AG10803 (cell line): Measurements from ENCODE around the gene ROBO4.

Experiments used
- DNase-seq: peaks from one replicate; pipeline ENCODE4 v3.0.0; 2010; ENCODE audit warnings: low read depth
- H3K4me3 ChIP-seq: 2 replicates; pipeline ENCODE4 v1.5.1; 2011; ENCODE audit warnings: mild to moderate bottlenecking, low read length, control low read depth
- TF ChIP-seq, protein P1 (sequence below): conservative IDR thresholded peaks from 2 replicates; pipeline ENCODE4 v1.5.1; 2011; ENCODE audit warnings: mild to moderate bottlenecking, low read length, control low read depth, inconsistent platforms

The ROBO4 gene

DNA sequence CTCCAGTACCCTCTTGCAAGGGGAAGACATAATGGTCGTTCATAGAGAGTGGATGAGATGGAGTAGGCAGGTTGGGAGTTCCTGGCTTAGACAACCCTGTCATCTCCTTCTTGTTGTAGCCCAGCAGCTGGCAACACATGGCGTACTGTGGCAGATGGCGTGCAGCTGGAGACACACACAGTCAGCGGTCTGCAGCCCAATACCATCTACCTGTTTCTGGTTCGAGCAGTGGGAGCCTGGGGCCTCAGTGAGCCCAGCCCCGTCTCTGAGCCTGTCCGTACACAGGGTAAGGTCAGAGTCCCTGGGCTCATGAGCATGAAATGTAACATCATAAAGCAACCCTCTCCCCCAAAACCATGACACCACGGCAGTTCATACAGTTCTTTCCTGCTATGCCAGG, 23.7 kb downstream of the ROBO4 start:
- TF ChIP-seq, protein P1, sequence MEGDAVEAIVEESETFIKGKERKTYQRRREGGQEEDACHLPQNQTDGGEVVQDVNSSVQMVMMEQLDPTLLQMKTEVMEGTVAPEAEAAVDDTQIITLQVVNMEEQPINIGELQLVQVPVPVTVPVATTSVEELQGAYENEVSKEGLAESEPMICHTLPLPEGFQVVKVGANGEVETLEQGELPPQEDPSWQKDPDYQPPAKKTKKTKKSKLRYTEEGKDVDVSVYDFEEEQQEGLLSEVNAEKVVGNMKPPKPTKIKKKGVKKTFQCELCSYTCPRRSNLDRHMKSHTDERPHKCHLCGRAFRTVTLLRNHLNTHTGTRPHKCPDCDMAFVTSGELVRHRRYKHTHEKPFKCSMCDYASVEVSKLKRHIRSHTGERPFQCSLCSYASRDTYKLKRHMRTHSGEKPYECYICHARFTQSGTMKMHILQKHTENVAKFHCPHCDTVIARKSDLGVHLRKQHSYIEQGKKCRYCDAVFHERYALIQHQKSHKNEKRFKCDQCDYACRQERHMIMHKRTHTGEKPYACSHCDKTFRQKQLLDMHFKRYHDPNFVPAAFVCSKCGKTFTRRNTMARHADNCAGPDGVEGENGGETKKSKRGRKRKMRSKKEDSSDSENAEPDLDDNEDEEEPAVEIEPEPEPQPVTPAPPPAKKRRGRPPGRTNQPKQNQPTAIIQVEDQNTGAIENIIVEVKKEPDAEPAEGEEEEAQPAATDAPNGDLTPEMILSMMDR: no peak
- no peak overlapping the region for H3K4me3 ChIP-seq
- no peak for DNase-seq

DNA sequence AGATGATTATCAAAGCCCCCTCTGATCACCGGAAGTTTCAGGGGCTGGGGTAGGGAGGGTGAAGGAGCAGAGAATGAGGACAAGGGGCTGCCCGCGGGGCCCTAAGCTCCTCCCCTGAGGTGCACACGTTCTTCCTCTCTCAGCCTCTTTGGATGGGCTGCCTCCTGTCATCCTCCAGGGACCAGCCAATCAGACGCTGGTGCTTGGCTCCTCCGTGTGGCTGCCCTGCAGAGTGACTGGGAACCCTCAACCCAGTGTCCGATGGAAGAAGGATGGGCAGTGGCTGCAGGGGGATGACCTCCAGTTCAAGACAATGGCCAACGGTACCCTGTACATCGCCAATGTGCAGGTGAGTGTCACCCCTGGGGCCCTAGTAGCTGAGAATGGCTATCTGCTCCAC, 24.9 kb downstream of the ROBO4 start:
- no peak overlapping the region for H3K4me3 ChIP-seq
- DNase-seq: no peak
- TF ChIP-seq, protein P1: no peak

DNA sequence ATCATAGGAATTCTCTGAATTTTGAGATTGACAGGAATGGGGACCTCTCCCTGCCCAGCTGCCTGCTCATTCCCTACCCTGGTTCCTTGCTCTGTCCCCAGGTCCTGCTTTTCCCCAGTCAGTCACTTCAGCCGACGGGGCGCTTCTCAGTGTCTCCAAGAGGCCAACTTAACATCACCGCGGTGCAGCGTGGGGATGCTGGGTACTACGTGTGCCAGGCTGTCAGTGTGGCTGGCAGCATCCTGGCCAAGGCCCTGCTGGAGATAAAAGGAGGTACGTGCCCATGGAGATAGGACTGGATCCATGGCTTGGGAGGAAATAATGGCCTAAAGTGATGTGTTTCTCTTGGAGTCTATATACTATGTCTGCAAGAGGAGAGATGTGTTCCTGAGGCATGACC, 25.4 kb downstream of the ROBO4 start:
- no peak for DNase-seq
- no peak overlapping the region for H3K4me3 ChIP-seq
- TF ChIP-seq, protein P1: no peak

DNA sequence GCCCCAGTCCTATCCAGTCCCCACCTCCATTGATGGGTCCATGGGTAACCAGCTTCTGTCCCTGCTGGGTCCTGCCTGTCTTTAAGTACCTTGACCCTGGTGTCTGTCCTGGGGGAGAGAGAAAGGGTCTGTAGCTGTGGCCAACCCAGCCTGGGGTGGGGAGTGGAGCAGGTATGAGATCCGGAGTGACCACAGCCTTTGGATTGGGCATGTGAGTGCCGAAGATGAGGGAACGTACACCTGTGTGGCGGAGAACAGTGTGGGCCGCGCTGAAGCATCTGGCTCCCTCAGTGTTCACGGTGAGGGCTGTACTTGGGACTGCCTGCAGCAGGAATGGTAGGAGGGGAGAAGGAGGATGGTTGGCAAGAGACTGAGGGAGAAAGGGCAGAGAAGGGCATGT, 27.2 kb downstream of the ROBO4 start:
- H3K4me3 ChIP-seq: no peak overlapping the region
- TF ChIP-seq, protein P1: no peak
- DNase-seq: no peak

DNA sequence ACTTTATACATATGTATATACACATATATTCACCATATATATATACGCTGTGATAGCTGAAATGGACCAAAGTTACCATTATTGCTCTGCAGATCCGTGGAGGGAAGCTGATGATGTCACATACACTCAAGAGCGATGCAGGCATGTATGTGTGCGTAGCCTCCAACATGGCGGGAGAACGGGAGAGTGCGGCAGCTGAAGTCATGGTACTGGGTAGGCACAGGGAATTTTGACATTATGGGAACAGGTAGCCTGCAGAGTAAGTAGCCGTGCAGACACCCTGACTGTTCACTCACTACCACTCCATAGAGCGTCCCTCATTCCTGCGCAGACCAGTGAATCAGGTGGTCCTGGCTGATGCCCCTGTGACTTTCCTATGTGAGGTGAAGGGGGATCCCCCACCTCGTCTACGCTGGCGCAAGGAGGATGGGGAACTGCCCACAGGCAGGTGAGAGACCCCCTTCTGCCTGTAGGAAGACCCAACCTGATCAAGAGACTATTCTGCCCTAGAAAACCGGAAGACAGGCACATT, 27.7 kb downstream of the ROBO4 start:
- H3K4me3 ChIP-seq: no peak overlapping the region
- TF ChIP-seq, protein P1: no peak
- no peak for DNase-seq

DNA sequence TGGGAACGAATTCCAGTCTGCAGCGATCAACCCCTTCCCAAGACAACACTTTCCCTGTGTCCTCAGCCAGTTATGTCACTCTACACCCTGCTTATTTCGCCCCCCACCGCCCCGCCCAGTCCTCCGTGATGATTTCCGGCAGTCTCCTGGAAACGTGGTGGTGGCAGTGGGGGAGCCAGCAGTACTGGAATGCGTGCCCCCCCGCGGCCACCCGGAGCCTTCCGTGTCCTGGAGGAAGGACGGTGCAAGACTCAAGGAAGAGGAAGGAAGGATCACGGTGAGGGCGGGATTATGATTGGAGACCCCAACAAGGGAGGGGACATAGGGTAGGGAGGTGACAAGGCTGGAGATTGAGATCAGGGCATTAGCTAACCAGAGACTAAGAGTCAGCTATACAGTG, 28.3 kb downstream of the ROBO4 start:
- TF ChIP-seq, protein P1: no peak
- no peak overlapping the region for H3K4me3 ChIP-seq
- no peak for DNase-seq

DNA sequence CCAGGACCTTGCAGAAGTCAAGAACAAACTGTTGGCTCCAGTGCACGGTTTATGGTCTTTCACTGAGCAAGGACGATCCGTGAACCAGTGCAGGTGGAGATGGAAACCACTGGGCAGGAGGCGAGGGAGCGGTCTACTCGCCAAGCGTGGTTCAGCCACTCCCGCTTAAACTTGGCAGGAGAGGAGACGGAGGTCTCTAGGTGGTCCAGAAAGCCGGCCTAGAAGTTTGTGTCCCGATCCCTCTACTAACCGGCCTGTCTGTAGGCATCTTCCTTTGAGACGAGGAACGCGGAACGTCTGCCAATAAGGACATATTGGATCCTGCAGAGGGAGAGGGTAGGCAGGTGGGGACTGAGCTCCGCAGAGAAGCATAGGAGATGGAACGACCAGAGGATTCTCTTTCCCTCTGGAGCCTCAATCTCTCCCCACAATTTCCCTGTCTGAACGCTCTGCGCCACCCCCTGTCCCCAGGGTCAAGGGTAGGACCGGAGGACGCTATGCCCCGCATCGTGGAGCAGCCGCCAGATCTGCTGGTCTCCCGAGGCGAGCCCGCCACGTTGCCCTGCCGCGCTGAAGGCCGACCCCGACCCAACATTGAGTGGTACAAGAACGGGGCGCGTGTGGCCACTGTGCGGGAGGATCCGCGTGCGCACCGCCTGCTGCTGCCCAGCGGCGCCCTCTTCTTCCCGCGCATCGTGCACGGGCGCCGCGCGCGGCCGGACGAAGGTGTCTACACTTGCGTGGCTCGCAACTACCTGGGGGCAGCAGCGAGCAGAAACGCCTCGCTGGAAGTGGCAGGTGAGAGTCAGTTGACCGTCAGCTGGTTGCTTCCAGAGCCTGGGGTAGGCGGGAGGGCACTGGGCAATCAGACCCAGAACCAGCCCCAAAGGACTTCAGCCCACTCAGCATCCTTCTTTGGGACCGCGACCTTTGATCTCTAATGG, 29.1 kb downstream of the ROBO4 start:
- H3K4me3 ChIP-seq: no peak overlapping the region
- no peak for DNase-seq
- TF ChIP-seq, protein P1: no peak
